SIG-M5 treated with dmso at 0.1 percent for 504 hours (cell line): ENCODE results near the gene ANO9.

Experiments
- DNase-seq: peaks from one replicate; lab custom pipeline; 2025; ENCODE audit not compliant: unreplicated experiment; lab: John Stamatoyannopoulos, UW

ANO9 gene, protein sequence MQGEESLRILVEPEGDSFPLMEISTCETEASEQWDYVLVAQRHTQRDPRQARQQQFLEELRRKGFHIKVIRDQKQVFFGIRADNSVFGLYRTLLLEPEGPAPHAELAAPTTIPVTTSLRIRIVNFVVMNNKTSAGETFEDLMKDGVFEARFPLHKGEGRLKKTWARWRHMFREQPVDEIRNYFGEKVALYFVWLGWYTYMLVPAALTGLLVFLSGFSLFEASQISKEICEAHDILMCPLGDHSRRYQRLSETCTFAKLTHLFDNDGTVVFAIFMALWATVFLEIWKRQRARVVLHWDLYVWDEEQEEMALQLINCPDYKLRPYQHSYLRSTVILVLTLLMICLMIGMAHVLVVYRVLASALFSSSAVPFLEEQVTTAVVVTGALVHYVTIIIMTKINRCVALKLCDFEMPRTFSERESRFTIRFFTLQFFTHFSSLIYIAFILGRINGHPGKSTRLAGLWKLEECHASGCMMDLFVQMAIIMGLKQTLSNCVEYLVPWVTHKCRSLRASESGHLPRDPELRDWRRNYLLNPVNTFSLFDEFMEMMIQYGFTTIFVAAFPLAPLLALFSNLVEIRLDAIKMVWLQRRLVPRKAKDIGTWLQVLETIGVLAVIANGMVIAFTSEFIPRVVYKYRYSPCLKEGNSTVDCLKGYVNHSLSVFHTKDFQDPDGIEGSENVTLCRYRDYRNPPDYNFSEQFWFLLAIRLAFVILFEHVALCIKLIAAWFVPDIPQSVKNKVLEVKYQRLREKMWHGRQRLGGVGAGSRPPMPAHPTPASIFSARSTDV

DNA sequence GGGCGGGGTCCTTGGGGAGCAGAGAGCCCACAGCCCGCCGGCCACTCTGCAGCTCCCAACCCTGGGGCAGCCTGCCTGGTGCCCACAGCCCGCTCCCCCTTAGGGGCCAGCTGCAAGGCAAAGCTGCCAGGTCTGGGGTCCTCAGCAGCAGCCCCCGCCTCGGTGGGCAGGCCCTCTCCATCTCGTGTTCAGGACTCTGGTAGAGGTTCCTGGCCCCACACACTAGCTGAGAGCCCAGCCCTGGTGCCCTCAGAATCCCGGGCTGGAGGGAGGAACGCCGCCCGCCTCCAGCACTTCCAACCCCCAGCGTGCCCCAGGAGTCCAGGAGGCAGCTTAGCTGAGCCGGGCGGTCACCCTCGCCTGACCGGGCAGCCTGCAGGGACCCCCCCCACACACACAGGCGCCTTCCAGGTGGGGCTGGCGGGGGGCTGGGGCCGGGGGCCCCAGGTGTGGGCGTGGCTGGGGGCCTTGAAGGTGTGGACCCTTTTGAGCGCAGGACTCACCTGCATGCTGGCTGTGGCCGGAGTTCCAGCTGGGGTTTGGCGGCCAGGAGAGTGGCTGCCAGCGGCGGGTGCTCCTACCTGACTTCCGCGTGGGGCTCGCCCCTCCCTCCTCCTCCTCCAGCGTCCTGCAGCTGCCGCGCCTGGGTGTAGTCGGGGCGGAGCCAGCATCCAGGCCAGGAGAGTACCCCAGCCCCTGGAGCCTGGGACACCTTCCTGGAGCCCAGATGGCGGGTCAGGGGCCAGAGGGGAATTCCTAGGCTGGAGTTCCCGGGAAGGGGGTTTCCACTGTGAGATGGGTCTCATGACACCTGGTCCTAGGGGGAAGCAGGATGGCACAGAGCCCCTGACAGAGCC is at the start of gene ANO9:
Gene ANO9, minus strand, starts transcription at position 594 of the 857 bp plus-strand sequence. Its CDS starts 85 bp downstream, at position 509.
- DNase-seq, result no peak

- no peak for DNase-seq
These were observed 49.5 kb upstream of the ANO9 start for GRCh38 chr11:491358-491757.

GRCh38 chr11:490930-491260 is 49.1 kb upstream of the ANO9 start:
- DNase-seq, result no peak

DNA sequence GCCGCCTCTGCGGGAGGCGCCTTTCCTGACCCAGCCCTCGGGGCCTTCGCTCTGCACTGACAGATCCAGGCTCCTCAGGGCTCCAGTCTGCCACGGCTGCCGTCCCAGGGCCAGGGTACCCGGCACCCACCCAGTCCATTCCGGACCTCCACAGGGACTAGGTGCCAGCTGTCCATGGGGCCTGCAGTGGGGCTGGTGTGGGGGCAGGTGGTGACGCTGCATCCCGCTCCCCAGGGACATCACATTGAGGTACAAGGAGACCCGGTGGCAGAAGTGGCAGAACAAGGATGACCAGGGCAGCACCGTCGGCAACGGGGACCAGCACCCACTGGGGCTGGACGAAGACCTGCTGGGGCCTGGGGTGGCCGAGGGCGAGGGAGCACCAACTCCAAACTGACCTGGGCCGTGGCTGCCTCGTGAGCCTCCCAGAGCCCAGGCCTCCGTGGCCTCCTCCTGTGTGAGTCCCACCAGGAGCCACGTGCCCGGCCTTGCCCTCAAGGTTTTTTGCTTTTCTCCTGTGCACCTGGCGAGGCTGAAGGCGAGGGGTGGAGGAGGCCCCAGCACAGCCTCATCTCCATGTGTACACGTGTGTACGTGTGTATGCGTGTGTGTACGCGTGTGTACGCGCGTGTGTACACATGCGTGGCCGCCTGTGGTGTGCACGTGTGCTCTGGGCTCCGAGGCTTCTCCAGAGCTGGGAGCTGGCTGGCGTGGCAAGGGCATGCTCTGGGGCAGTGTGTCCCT is 48.5 kb upstream of the ANO9 start:
- DNase-seq, result no peak

GRCh38 chr11:489610-490185 is 47.9 kb upstream of the ANO9 start:
- DNase-seq, result no peak

DNA sequence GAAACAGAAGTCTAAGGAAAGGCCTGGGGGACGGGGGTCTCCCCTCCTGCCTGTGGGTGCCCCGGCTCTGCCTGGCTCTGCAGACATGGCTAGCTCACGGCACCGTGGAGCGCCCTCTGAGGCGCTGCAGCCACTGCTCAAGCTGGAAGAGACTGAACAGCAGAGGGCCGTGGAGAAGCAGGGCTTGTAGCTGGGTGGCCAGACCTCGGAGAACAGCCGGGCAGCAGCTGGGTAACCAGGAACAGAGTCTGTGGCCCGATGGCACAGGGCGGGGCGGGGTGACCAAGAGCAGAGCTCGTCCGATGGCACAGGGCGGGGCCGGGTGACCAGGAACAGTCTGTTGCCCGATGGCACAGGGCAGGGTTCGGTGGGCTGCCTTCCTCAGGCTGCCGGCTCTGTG is 47.2 kb upstream of the ANO9 start:
- no peak for DNase-seq

GRCh38 chr11:488579-488978 is 46.8 kb upstream of the ANO9 start:
- DNase-seq, result no peak

- DNase-seq, result no peak
These were observed 46.3 kb upstream of the ANO9 start for GRCh38 chr11:488062-488461.

DNA sequence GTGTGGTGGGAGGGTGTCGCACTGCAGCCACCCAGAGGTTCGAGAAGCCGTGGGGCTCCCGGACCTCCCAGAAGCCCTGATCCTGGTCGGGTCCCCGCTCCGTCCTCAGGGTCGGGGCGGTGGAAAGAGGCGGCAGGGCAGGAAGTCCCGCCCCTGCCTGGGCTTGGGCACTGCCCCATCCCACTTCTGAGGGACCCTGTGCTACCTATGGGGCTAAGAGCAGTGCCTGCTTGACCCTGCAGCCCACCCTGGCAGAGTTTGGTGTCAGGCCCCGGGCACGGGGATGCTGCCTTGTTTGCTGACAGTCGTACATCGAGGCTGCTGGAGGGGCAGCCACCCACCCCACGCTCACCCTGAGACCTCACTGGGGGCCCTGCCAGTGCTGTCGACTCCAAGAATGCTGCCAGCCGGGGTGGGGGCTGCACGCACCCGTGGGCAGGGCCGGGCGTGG is 45.8 kb upstream of the ANO9 start:
- no peak for DNase-seq

DNA sequence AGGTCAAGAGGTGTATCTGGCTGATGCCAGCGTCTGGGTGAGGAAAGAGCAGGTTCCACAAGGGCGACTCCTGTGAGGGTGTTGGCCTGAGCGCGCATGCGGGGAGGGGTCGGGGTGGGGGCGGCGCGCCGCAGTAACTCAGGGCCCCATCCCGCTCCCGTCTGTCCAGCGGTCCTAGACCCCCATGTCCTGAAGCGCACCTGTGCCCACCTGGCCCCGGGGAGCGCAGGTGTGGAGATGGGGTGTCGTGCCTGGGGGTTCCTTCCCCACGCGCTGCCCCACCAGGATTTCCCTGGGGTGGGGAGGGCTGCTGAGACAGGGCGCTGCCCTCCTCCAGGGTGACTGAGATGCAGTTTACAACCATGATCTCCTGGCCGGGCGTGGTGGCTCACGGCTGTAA is 44.4 kb upstream of the ANO9 start:
- no peak for DNase-seq

DNA sequence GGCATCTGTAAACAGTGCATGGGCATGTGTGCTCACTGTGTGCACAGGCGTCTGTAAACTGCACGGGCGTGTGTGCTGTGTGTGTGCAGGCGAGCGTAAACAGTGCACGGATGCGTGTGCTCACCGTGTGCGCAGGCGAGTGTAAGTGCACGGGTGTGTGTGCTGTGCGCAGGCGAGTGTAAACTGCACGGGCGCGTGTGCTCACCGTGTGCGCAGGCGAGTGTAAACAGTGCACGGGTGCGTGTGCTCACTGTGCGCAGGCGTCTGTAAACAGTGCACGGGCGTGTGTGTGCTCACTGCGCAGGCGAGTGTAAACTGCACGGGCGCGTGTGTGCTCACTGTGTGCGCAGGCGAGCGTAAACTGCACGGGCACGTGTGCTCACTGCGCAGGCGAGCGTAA is 42.8 kb upstream of the ANO9 start:
- no peak for DNase-seq

DNA sequence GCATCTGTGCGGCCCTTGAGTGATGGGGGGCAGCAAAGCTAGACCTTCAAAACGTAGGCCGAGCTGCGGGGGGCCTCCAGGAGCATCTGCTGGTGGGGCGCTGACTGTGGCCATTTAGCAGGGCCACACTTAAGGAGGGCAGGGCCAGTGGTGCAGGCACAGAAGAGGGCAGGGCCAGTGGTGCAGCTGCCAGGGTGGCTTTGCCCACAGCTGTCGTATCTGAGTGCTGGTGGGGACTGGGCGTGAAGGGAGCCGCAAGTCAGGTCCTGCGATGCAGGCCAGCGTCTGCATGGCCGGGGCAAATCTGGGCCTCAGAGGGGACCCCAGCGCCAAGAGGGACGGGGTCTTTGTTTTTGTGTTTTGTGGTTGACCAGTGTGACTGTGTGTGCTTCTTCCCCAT is 37.5 kb upstream of the ANO9 start:
- no peak for DNase-seq

DNA sequence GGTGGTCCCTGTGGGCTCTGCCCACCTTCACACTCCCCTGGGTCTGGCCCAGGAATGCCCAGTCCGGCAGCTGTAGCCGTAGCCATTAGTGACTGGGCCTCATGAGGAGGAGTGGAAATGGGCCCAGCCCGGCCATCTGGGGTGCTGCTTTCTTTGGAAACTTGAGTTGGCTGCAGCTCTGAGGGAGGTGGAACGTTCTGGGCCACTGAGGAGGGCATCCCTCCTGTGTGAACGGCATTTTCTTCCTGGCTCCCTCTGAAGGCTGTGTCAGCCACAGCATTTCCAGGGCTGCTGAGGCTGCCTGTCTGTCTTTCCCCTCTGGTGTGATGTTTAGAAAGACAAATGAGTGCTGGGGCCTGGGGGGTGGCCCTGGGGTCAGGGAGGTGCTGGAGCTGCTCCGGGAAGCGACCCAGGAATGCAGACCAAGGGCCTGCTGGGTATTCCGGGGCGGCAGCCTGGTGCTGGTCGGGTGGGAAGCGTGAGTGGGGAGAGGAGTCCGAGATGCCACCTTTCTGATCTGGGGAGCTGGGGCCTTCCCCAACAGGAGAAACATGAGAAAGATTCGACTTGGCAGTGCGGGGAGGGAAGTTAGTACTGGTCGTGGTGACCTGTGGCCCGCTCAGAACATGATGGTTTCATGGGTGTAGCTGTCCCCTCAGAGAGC is 35.4 kb upstream of the ANO9 start:
- no peak for DNase-seq

DNA sequence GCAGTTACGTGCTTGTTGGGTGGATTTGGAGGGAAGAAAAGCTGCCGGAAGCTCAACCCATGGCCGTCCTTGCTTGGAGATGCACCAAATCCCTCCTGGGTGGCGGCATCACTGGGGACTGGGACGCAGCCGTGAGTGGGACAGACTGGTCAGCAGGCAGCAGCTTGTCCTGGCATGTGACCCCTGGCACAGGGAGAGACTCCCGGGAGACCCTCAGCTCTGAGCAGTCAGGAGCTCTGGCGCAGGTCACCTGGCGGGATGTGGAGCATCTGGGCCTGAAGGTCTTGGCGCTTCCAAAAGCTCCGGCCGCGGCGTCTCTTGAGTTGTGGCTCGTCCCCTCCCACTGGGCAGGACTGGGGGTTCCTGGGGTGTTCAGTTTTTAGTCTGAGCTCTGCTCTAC is 34.6 kb upstream of the ANO9 start:
- DNase-seq, result no peak

DNA sequence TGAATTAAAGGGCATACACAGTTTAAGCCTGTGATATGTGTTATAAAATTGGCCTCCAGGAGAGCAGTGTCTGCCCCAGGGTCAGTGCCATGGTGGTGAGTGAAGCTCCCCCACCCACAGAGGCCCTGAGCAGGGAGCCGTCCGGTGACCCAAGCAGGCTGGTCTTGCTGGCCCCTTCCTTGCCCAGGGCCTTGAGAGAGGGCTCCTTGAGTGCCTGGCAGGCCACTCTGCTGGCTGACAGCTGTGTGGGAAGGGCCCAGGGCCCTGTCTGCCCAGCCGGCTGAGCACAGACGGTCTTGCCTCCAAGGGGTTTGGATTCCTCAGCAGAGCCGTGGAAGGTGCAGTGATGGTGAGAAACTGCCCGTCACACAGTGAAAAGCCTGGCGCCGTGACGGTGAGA is 34.1 kb upstream of the ANO9 start:
- no peak for DNase-seq

- no peak for DNase-seq
These were observed 33.2 kb upstream of the ANO9 start for GRCh38 chr11:474914-475506.

DNA sequence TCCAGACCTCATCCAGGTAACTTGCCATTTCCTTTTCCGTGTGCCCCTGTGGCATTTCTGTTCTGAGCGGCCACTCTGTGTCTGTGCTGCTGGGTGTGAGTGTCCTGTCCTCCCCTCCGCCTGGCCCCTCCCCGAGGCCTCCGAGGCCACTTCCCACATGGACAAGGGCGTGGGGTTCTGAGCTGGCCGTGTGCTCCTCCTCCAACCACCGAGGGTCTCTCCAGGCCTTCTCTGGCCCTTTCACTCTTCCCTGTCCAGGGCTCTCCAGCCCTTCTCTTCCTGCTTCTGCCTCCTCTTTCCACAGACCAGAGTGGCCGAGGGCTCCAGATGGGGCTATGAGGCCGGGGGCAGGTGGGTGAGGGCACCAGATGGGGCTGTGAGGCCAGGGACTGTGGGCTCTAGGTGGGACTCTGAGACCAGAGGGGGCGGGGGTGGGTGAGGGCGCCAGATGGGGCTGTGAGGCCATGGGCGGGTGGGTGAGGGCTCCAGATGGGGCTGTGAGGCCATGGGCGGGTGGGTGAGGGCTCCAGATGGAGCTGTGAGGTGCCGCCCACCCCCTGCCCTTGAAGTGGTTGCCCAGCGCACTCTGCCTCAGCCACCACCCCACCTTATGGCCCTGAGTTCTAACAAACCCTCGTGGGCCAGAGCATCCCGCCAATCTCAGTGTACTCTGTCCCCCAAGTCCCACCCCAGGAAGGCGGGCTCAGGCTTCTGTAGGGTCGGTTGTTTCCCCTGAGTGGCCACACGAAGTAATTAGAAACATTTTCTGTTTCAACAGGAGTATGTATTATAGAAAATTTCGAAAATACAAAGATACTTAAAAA is 32.4 kb upstream of the ANO9 start:
- DNase-seq, result no peak

GRCh38 chr11:473415-473814 is 31.6 kb upstream of the ANO9 start:
- no peak for DNase-seq

DNA sequence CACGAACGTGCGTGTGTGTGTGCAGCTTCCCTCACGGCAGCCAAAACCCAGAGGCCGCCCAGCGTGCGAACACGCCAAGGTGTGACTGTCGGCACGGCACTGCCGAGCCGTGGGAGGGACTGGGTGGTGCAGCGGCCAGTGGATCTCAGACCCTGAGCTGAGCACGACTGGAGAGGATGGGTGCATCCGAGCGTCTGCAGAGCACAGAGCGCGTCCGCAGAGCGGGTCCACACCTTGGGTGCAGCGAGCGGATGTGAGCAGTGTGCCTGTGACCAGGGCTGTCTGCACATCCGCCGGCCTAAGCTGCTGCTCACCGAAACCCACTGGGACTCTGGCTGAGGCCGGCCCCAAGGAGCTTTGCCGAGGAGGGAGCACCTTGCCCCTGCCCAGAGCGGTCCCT is 31.0 kb upstream of the ANO9 start:
- no peak for DNase-seq
